ENCODE data around the gene GPR180.

GPR180 gene

GRCh38 chr13:94660695-94661326 lies 59.2 kb downstream of the GPR180 start:
- no peak overlapping the region for H3K4me3 ChIP-seq (ENCODE audit: low read depth, low read length)
- TF ChIP-seq CTCF (IDR thresholded peaks at IDR 0.05; ENCODE audit: low read depth, low read length): peak; percentile 41
- no peak for DNase-seq
- peaks cover 60% of the 10 kb centered on the region for H3K27me3 ChIP-seq
- no peaks in the 10 kb centered on the region for H3K9me3 ChIP-seq
- H3K4me1 ChIP-seq: peaks cover 4% of the 10 kb centered on the region
- H3K36me3 ChIP-seq: no peaks in the 10 kb centered on the region

- Histone ChIP-seq H3K36me3 (no peaks in the 10 kb centered on the region), H3K4me3 (ENCODE audit: low read depth, low read length) (no peak overlapping the region), H3K4me1 (peaks cover 4% of the 10 kb centered on the region), H3K27me3 (peaks cover 66% of the 10 kb centered on the region), H3K9me3 (no peaks in the 10 kb centered on the region; the same call in 1 of the 2 replicates)
- DNase-seq: no peak
- no peak for TF ChIP-seq CTCF (IDR thresholded peaks at IDR 0.05; ENCODE audit: low read depth, low read length)
These were observed 59.7 kb downstream of the GPR180 start for GRCh38 chr13:94661406-94661805.

GRCh38 chr13:94662274-94662945 lies 60.8 kb downstream of the GPR180 start:
- Histone ChIP-seq H3K9me3 (no peaks in the 10 kb centered on the region; the same call in 1 of the 2 replicates), H3K4me3 (ENCODE audit: low read depth, low read length) (no peak overlapping the region), H3K27me3 (peaks cover 70% of the 10 kb centered on the region), H3K4me1 (peaks cover 4% of the 10 kb centered on the region), H3K36me3 (no peaks in the 10 kb centered on the region)
- DNase-seq: no peak
- no peak for TF ChIP-seq CTCF (IDR thresholded peaks at IDR 0.05; ENCODE audit: low read depth, low read length)

GRCh38 chr13:94664889-94665288 lies 63.2 kb downstream of the GPR180 start:
- no peaks in the 10 kb centered on the region for H3K36me3 ChIP-seq
- H3K4me1 ChIP-seq: peaks cover 4% of the 10 kb centered on the region
- no peak overlapping the region for H3K4me3 ChIP-seq (ENCODE audit: low read depth, low read length)
- H3K27me3 ChIP-seq: peaks cover 74% of the 10 kb centered on the region
- no peaks in the 10 kb centered on the region; the same call in 1 of the 2 replicates for H3K9me3 ChIP-seq
- no peak for TF ChIP-seq CTCF (IDR thresholded peaks at IDR 0.05; ENCODE audit: low read depth, low read length)
- DNase-seq: no peak

- Histone ChIP-seq H3K4me3 (ENCODE audit: low read depth, low read length) (no peak overlapping the region), H3K4me1 (peaks cover 4% of the 10 kb centered on the region), H3K9me3 (no peaks in the 10 kb centered on the region; the same call in 1 of the 2 replicates), H3K36me3 (no peaks in the 10 kb centered on the region), H3K27me3 (peaks cover 64% of the 10 kb centered on the region)
- DNase-seq: no peak
- no peak for TF ChIP-seq CTCF (IDR thresholded peaks at IDR 0.05; ENCODE audit: low read depth, low read length)
These were observed 64.4 kb downstream of the GPR180 start for GRCh38 chr13:94666065-94666464.

GRCh38 chr13:94667190-94667589 lies 65.5 kb downstream of the GPR180 start:
- Histone ChIP-seq H3K27me3 (peaks cover 60% of the 10 kb centered on the region), H3K4me1 (peaks cover 4% of the 10 kb centered on the region), H3K4me3 (ENCODE audit: low read depth, low read length) (no peak overlapping the region), H3K36me3 (no peaks in the 10 kb centered on the region), H3K9me3 (no peaks in the 10 kb centered on the region; the same call in 1 of the 2 replicates)
- TF ChIP-seq CTCF (IDR thresholded peaks at IDR 0.05; ENCODE audit: low read depth, low read length): no peak
- DNase-seq: no peak

Measured in BE2C (cell line).